Activated B cell treated with CpG ODN at 0.5 μM for 24 hours (primary cell): Measurements from ENCODE around the gene IPCEF1. TPM values are rescaled to one million over a fixed set of nuclear protein-coding genes. Genes with fewer than 3 reads are reported as not detected.
"Not testable (repeated sequence)": the region's sequence is repeated elsewhere in the genome, so short reads cannot be mapped to it uniquely, and the experiment has no call there.

ENCODE experiments used
- ATAC-seq: fragments of 200-7000 bp; cut with Tn5 transposase; one replicate; pipeline ENCODE4 v1.10.0; 2021; ENCODE audit warnings: low read depth, mild to moderate bottlenecking, moderate library complexity
- CTCF ChIA-PET: fragments of 350-600 bp; sonication (Branson Sonifier 250); formaldehyde crosslinking; loops from one replicate; lab custom pipeline; 2021; ENCODE audit warnings: antibody characterized with exemption; lab: Charles Lee
- POLR2A ChIA-PET: fragments of 350-600 bp; sonication (Branson Sonifier 250); formaldehyde crosslinking; loops from one replicate; lab custom pipeline; 2021; ENCODE audit warnings: antibody characterized with exemption; lab: Charles Lee
- DNase-seq: peaks from one replicate; pipeline ENCODE4 v3.0.0; 2022
- H3K27ac Mint-ChIP-seq: one replicate; pipeline ENCODE4 v1.8.0; 2020; ENCODE audit warnings: mixed read lengths
- H3K27me3 Mint-ChIP-seq: one replicate; pipeline ENCODE4 v1.8.0; 2021; ENCODE audit warnings: mixed read lengths
- H3K36me3 Mint-ChIP-seq: one replicate; pipeline ENCODE4 v1.8.0; 2021; ENCODE audit warnings: low read depth, mixed read lengths
- H3K4me1 Mint-ChIP-seq: one replicate; pipeline ENCODE4 v1.8.0; 2021; ENCODE audit warnings: mixed read lengths
- H3K4me3 Mint-ChIP-seq: one replicate; pipeline ENCODE4 v1.8.0; 2020; ENCODE audit warnings: mild to moderate bottlenecking, mixed read lengths
- H3K9me3 Mint-ChIP-seq: one replicate; pipeline ENCODE4 v1.8.0; 2020; ENCODE audit warnings: mixed read lengths
- intact Hi-C: fragments of 100-400 bp; cut with micrococcal nuclease; formaldehyde crosslinking; loops from one replicate; pipeline ENCODE4 v1.15.1; 2024
- total RNA-seq: library from RNA; stranded (reverse); gene quantifications from 2 replicates; pipeline ENCODE4 v1.2.3, GENCODE V29; 2022
- TF ChIP-seq, protein P1 (sequence below): fragments of 200-600 bp; IDR thresholded peaks from one replicate; pipeline ENCODE4 v1.8.0; 2022; ENCODE audit warnings: antibody characterized with exemption, mild to moderate bottlenecking

IPCEF1 gene
- total RNA-seq, 1 donor from 2014 or later, result 2.1 TPM

DNA sequence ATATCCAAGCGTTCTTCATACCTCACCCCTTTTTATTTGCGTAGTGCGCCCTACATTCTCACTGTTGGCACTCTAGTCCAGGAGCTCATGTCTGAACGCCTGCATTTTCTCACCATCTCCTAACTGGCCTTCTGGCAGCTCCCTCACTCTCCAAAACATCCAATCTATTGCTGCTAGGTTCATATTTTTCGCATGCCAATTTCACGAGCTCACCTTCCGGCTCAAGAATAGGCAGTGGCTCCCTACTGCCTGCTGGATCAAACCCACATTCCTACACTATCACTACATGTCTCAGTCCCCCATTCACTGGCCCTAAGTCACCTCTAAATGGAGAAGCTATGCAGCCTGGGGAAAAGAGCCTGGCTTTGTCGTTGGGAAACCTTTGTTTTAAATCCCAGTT lies 115.0 kb downstream of the IPCEF1 start:
- CTCF ChIA-PET, result no interaction called here
- Mint-ChIP-seq H3K27ac (no peak overlapping the region), H3K27me3 (peaks cover 8% of the 10 kb centered on the region), H3K36me3 (no peaks in the 10 kb centered on the region), H3K4me1 (no peaks in the 10 kb centered on the region), H3K9me3 (no peaks in the 10 kb centered on the region), H3K4me3 (no peak overlapping the region)
- TF ChIP-seq, protein P1, sequence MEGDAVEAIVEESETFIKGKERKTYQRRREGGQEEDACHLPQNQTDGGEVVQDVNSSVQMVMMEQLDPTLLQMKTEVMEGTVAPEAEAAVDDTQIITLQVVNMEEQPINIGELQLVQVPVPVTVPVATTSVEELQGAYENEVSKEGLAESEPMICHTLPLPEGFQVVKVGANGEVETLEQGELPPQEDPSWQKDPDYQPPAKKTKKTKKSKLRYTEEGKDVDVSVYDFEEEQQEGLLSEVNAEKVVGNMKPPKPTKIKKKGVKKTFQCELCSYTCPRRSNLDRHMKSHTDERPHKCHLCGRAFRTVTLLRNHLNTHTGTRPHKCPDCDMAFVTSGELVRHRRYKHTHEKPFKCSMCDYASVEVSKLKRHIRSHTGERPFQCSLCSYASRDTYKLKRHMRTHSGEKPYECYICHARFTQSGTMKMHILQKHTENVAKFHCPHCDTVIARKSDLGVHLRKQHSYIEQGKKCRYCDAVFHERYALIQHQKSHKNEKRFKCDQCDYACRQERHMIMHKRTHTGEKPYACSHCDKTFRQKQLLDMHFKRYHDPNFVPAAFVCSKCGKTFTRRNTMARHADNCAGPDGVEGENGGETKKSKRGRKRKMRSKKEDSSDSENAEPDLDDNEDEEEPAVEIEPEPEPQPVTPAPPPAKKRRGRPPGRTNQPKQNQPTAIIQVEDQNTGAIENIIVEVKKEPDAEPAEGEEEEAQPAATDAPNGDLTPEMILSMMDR, result no peak
- intact Hi-C loops, result no loop called here
- DNase-seq (no peak), ATAC-seq (no peak)
- POLR2A ChIA-PET, result no interaction called here

DNA sequence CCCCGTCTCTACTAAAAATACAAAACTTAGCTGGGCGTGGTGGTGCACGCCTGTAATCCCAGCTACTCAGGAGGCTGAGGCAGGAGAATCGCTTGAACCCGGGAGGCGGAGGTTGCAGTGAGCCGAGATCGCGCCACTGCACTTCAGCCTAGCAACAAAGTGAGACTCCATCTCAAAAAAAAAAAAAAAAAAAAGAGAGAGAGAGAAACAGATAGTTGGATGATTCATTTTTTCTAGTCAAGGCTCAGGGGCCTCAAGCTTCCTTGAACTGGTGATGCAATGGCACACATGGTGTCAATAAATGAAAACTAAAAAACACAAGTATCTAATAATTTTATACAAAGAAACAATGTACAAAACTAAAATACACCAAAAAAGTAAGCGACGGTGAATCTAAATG lies 115.5 kb downstream of the IPCEF1 start:
- POLR2A ChIA-PET, H3K4me1 Mint-ChIP-seq, ATAC-seq, CTCF ChIA-PET, H3K27ac Mint-ChIP-seq, H3K9me3 Mint-ChIP-seq, intact Hi-C loops, DNase-seq, H3K36me3 Mint-ChIP-seq, H3K4me3 Mint-ChIP-seq, H3K27me3 Mint-ChIP-seq: not testable (repeated sequence)

DNA sequence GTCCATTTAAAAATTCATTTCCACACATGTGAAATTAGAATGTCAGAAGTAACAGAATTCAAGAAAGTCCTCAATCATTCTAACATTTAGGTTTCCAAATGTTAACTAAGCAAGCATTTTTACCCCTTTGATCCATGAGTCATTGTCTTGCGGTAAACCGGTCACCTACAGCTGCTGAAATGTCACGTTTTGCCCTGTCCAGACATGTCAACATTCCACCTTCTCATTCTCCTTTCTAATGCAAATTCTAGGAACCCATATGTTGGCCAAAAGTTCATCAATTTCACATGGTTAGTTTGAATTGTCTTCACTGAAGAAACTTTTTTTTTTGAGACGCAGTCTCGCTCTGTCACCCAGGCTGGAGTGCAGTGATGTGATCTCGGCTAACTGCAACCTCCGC lies 117.2 kb downstream of the IPCEF1 start:
- H3K4me3 Mint-ChIP-seq, result no peak overlapping the region
- intact Hi-C loops, result no loop called here
- DNase-seq, result no peak
- no peaks in the 10 kb centered on the region for H3K9me3 Mint-ChIP-seq
- H3K27ac Mint-ChIP-seq, result no peak overlapping the region
- ChIA-PET POLR2A (no interaction called here), CTCF (no interaction called here)
- H3K36me3 Mint-ChIP-seq, result no peaks in the 10 kb centered on the region
- no peaks in the 10 kb centered on the region for H3K27me3 Mint-ChIP-seq
- ATAC-seq, result no peak
- no peaks in the 10 kb centered on the region for H3K4me1 Mint-ChIP-seq
- TF ChIP-seq, protein P1, result no peak

DNA sequence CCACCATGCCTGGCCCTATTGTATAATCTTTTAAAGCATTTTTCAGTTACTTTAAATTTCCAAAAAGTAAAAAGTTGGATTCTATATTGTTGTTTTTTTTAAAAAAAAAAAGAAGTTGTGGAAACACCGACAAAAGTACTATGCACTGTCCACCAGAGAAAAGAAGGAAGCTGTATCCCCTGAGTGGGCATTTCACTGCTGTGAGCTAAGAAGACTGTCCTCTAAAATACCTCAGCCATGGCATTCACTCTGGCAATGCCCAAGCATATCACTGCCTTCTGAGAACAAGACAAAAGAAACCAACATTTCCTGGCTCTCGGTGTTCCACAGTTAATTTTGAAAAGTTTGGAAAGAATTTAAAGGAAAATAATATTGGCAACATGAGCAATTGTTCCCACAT lies 117.8 kb downstream of the IPCEF1 start:
- POLR2A ChIA-PET, result no interaction called here
- intact Hi-C loops, result no loop called here
- Mint-ChIP-seq H3K4me1 (peaks cover 3% of the 10 kb centered on the region), H3K27me3 (no peaks in the 10 kb centered on the region), H3K9me3 (no peaks in the 10 kb centered on the region), H3K4me3 (no peak overlapping the region), H3K27ac (no peak overlapping the region), H3K36me3 (no peaks in the 10 kb centered on the region)
- ATAC-seq (no peak), DNase-seq (no peak)
- TF ChIP-seq, protein P1, result no peak
- CTCF ChIA-PET, result no interaction called here

DNA sequence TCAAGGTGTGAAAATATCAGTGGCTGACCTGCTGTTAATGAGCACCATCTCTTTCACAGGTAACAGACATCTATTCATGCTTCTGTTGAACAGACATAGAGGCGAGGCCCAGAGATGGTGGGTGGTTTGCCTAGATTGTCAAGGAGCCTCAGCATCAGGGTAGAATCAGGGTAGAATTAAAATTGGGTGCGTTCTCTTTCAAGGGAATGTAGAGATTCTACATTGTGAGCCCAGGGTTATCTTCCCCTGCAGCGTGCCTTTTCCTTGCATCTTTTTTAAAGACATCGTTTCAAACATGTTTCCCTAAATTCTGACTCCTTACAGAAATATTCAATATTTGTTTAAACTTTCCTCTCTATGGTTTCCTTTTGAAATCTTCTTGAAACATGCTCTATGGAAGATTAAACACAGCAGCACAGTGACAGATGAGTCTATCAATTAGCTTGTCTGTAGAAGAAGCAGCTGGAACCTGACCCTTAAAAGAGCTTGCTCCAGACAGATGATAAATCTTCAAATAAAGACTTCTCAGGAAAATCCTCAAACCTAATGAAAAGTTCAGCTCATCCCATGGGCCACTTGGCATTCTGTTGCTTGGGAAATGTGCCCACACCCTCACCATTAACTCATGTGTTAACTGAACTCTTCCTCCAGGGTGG lies 119.8 kb downstream of the IPCEF1 start:
- Mint-ChIP-seq H3K4me1 (peaks cover 7% of the 10 kb centered on the region), H3K36me3 (no peaks in the 10 kb centered on the region), H3K4me3 (no peak overlapping the region), H3K27me3 (no peaks in the 10 kb centered on the region), H3K9me3 (no peaks in the 10 kb centered on the region), H3K27ac (no peak overlapping the region)
- DNase-seq (no peak), ATAC-seq (no peak)
- TF ChIP-seq, protein P1, result no peak
- ChIA-PET POLR2A (no interaction called here), CTCF (no interaction called here)
- intact Hi-C loops, result no loop called here
